H1 (cell line): ENCODE measurements around the gene DYNC1I1. TPM values are rescaled to one million over a fixed set of nuclear protein-coding genes. Genes with fewer than 3 reads are reported as not detected.

Experiments
- RNF2 ChIP-seq: fragments of 200-900, 300-1000 bp; sonication (generic); IDR thresholded peaks from 2 replicates; pipeline ENCODE4 v1.7.1; 2016; ENCODE audit warnings: borderline replicate concordance, low read depth, mild to moderate bottlenecking, antibody characterized with exemption, low read length; ENCODE audit not compliant: poor library complexity, severe bottlenecking; ENCODE audit errors: missing control alignments
- polyA plus RNA-seq, 7 experiments: library from polyadenylated mRNA; depleted of rRNA in 3 of 7; stranded (reverse) in 5 of 7; unstranded in 2 of 7; fragments of >200 nt in 5 of 7; fragments of 200-250 nt in 2 of 7; gene quantifications; 1 replicate in 5 of 7; 2 replicates in 1 of 7; 4 replicates in 1 of 7; pipeline versions ENCODE4 v1.2.1 to v1.2.3, GENCODE V29; 2011 to 2013; ENCODE audit warnings: missing spikeins in 2 of 7, mixed read lengths in 2 of 7
- total RNA-seq: library from RNA; stranded (reverse); fragmentation: NEBNext Ultra II Directional; extraction: Animal tissue kit (Norgen Biotek cat#: 25700); gene quantifications from 2 replicates; pipeline ENCODE4 v1.2.1, GENCODE V29; 2021

Gene DYNC1I1
- total and polyA plus RNA-seq, 2 of the 8 experiments (the other 6 are each of a cell fraction or from before 2014, with no cell fraction given): 0.45 to 0.58 TPM

- no peak for TF ChIP-seq RNF2
Measured at GRCh38 chr7:95820778-95821177, 48.4 kb downstream of the DYNC1I1 start (continued).
